Measurements from ENCODE around the gene PSMD10.

Gene PSMD10

GRCh38 chrX:108132876-108133275 is 41.5 kb upstream of the PSMD10 start:
- Histone ChIP-seq H4K20me1 (ENCODE audit: insufficient read depth, low read length) (no peaks in the 10 kb centered on the region), H3K9me3 (replicated peaks; ENCODE audit: insufficient read depth, low read length) (no peaks in the 10 kb centered on the region), H3K27me3 (replicated peaks; ENCODE audit: insufficient read depth, low read length) (no peaks in the 10 kb centered on the region), H3K36me3 (replicated peaks; ENCODE audit: insufficient read depth, low read length) (no peaks in the 10 kb centered on the region), H3K79me2 (ENCODE audit: low read length) (no peaks in the 10 kb centered on the region), H3K27ac (ENCODE audit: low read length) (no peak overlapping the region), H3K9me2 (replicated peaks; ENCODE audit: insufficient read depth, low read length) (no peaks in the 10 kb centered on the region), H3K4me3 (ENCODE audit: low read length) (no peak overlapping the region), H2AFZ (ENCODE audit: low read length) (no peak overlapping the region), H3K4me1 (ENCODE audit: low read length) (no peaks in the 10 kb centered on the region), H3F3A (ENCODE audit: insufficient read depth, low read length) (no peaks in the 10 kb centered on the region), H3K4me2 (ENCODE audit: low read depth, low read length) (no peak overlapping the region), H3K9ac (ENCODE audit: low read length) (no peak overlapping the region)
- TF ChIP-seq CTCF (IDR thresholded peaks at IDR 0.05; ENCODE audit: low read length) (no peak), EZH2phosphoT487 (IDR thresholded peaks at IDR 0.05; ENCODE audit: low read length) (no peak), EZH2 (optimal IDR thresholded peaks at IDR 0.05; ENCODE audit: low read depth, low read length) (no peak)
- no peak for DNase-seq

GRCh38 chrX:108132034-108132433 is 40.7 kb upstream of the PSMD10 start:
- no peak overlapping the region for H3K9ac ChIP-seq (ENCODE audit: low read length)
- H3K27me3 ChIP-seq (replicated peaks; ENCODE audit: insufficient read depth, low read length): no peaks in the 10 kb centered on the region
- no peak overlapping the region for H2AFZ ChIP-seq (ENCODE audit: low read length)
- no peak overlapping the region for H3K27ac ChIP-seq (ENCODE audit: low read length)
- H4K20me1 ChIP-seq (ENCODE audit: insufficient read depth, low read length): no peaks in the 10 kb centered on the region
- H3K9me3 ChIP-seq (replicated peaks; ENCODE audit: insufficient read depth, low read length): no peaks in the 10 kb centered on the region
- TF ChIP-seq EZH2 (optimal IDR thresholded peaks at IDR 0.05; ENCODE audit: low read depth, low read length) (no peak), EZH2phosphoT487 (IDR thresholded peaks at IDR 0.05; ENCODE audit: low read length) (no peak), CTCF (IDR thresholded peaks at IDR 0.05; ENCODE audit: low read length) (no peak)
- H3K4me3 ChIP-seq (ENCODE audit: low read length): no peak overlapping the region
- DNase-seq: no peak
- H3F3A ChIP-seq (ENCODE audit: insufficient read depth, low read length): no peaks in the 10 kb centered on the region
- H3K4me1 ChIP-seq (ENCODE audit: low read length): no peaks in the 10 kb centered on the region
- no peaks in the 10 kb centered on the region for H3K36me3 ChIP-seq (replicated peaks; ENCODE audit: insufficient read depth, low read length)
- H3K4me2 ChIP-seq (ENCODE audit: low read depth, low read length): no peak overlapping the region
- H3K79me2 ChIP-seq (ENCODE audit: low read length): no peaks in the 10 kb centered on the region
- H3K9me2 ChIP-seq (replicated peaks; ENCODE audit: insufficient read depth, low read length): no peaks in the 10 kb centered on the region

GRCh38 chrX:108131471-108131870 is 40.1 kb upstream of the PSMD10 start:
- Histone ChIP-seq H3K36me3 (replicated peaks; ENCODE audit: insufficient read depth, low read length) (no peaks in the 10 kb centered on the region), H3F3A (ENCODE audit: insufficient read depth, low read length) (no peaks in the 10 kb centered on the region), H3K9me3 (replicated peaks; ENCODE audit: insufficient read depth, low read length) (no peaks in the 10 kb centered on the region), H3K9me2 (replicated peaks; ENCODE audit: insufficient read depth, low read length) (no peaks in the 10 kb centered on the region), H3K27me3 (replicated peaks; ENCODE audit: insufficient read depth, low read length) (no peaks in the 10 kb centered on the region), H3K4me1 (ENCODE audit: low read length) (no peaks in the 10 kb centered on the region), H3K4me3 (ENCODE audit: low read length) (no peak overlapping the region), H4K20me1 (ENCODE audit: insufficient read depth, low read length) (no peaks in the 10 kb centered on the region), H3K4me2 (ENCODE audit: low read depth, low read length) (no peak overlapping the region), H3K9ac (ENCODE audit: low read length) (no peak overlapping the region), H3K27ac (ENCODE audit: low read length) (no peak overlapping the region), H2AFZ (ENCODE audit: low read length) (no peak overlapping the region), H3K79me2 (ENCODE audit: low read length) (no peaks in the 10 kb centered on the region)
- TF ChIP-seq EZH2phosphoT487 (IDR thresholded peaks at IDR 0.05; ENCODE audit: low read length) (no peak), EZH2 (optimal IDR thresholded peaks at IDR 0.05; ENCODE audit: low read depth, low read length) (no peak), CTCF (IDR thresholded peaks at IDR 0.05; ENCODE audit: low read length) (no peak)
- no peak for DNase-seq

Measured in MM.1S (cell line).